ENCODE data around the gene TNNT1.

GRCh38 chr19:55106591-55106990, 42.4 kb downstream of the TNNT1 start:
- TF ChIP-seq CTCF (conservative IDR thresholded peaks at IDR 0.05): no peak
- TF ChIP-seq EZH2 (IDR thresholded peaks at IDR 0.05; ENCODE audit: low read depth): no peak
